Esophagus muscularis mucosa (tissue), 4 donors: ENCODE results near the gene USP28.

ENCODE experiments used
- CTCF ChIP-seq, 3 experiments: fragments of 200-600 bp in 2 of 3; fragments of 450-650 bp in 1 of 3; sonication (generic) in 2 of 3; IDR thresholded peaks; one replicate each; pipeline ENCODE4 v1.5.1; 2017 to 2019; ENCODE audit warnings: antibody characterized with exemption in 3 of 3, mild to moderate bottlenecking in 2 of 3, moderate library complexity in 1 of 3
- EP300 ChIP-seq: sonication (generic); formaldehyde crosslinking; IDR thresholded peaks from one replicate; pipeline ENCODE4 v1.6.1; 2017; ENCODE audit warnings: antibody characterized with exemption
- POLR2A ChIP-seq: fragments of 450-650 bp; IDR thresholded peaks from one replicate; pipeline ENCODE4 v1.6.1; 2017; ENCODE audit warnings: antibody characterized with exemption, moderate library complexity, mild to moderate bottlenecking, low read depth

GRCh38 chr11:113874581-113875233 is 665 bp downstream of the USP28 start:
- TF ChIP-seq EP300 (no peak), CTCF (IDR thresholded peaks at IDR 0.05) (no peak), POLR2A (no peak)
